Calu3 (cell line): ENCODE measurements around the gene TRMT10C. TPM values are rescaled to one million over a fixed set of nuclear protein-coding genes. Genes with fewer than 3 reads are reported as not detected.

Experiments used
- BruUV-seq: library from RNA; stranded (reverse); fragments of 400-500 nt; replicated peaks from 2 replicates; lab custom pipeline; 2021; lab: Mats Ljungman, UMichigan
- CTCF ChIA-PET: fragments of 300-600 bp; sonication (Branson Sonifier 250); formaldehyde crosslinking; loops from one replicate; lab custom pipeline; 2022; ENCODE audit warnings: antibody characterized with exemption; lab: Charles Lee
- DNase-seq: peaks from one replicate; pipeline ENCODE4 v3.0.0; 2022
- H3K27ac Mint-ChIP-seq: one replicate; pipeline ENCODE4 v1.8.0; 2022; ENCODE audit warnings: mixed read lengths; ENCODE audit not compliant: unreplicated experiment
- H3K27me3 Mint-ChIP-seq: one replicate; pipeline ENCODE4 v1.8.0; 2022; ENCODE audit warnings: mixed read lengths; ENCODE audit not compliant: unreplicated experiment
- H3K36me3 Mint-ChIP-seq: one replicate; pipeline ENCODE4 v1.8.0; 2022; ENCODE audit warnings: mild to moderate bottlenecking, moderate library complexity, mixed read lengths; ENCODE audit not compliant: insufficient read depth, unreplicated experiment
- H3K4me1 Mint-ChIP-seq: one replicate; pipeline ENCODE4 v1.8.0; 2022; ENCODE audit warnings: mild to moderate bottlenecking, low read depth, mixed read lengths; ENCODE audit not compliant: unreplicated experiment
- H3K4me3 Mint-ChIP-seq: one replicate; pipeline ENCODE4 v1.8.0; 2022; ENCODE audit warnings: mild to moderate bottlenecking, low read depth, moderate library complexity, mixed read lengths; ENCODE audit not compliant: unreplicated experiment
- H3K9me3 Mint-ChIP-seq: one replicate; pipeline ENCODE4 v1.8.0; 2022; ENCODE audit warnings: low read depth, mixed read lengths; ENCODE audit not compliant: unreplicated experiment
- CTCF ChIP-seq: fragments of 200-600 bp; IDR thresholded peaks from one replicate; pipeline ENCODE4 v1.8.0; 2022; ENCODE audit warnings: antibody characterized with exemption; ENCODE audit not compliant: unreplicated experiment
- intact Hi-C: fragments of 100-400 bp; cut with micrococcal nuclease; formaldehyde crosslinking; loops from one replicate; pipeline ENCODE4 v1.10.0; 2022; ENCODE audit not compliant: unreplicated experiment
- total RNA-seq: library from RNA; stranded (reverse); gene quantifications from 2 replicates; pipeline ENCODE4 v1.2.3, GENCODE V29; 2022

The TRMT10C gene
- total RNA-seq, 1 experiment from 2014 or later: 29.7 TPM

DNA sequence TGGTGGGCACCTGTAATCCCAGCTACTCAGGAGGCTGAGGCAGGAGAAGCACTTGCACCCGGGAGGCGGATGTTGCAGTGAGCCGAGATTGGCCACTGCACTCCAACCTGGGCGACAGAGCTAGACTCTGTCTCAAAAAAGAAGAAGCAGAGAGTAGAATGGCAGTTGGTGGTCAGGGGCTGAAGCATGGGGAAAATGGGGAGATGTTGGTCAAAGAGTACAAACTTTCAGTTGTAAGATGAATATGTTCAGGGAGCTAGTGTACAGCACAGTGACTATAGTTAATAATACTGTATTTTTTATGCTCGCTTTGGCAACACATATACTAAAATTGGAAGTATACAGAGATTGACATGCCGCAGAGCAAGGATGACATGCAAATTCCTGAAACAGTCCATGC lies 53.9 kb downstream of the TRMT10C start:
- Mint-ChIP-seq H3K27me3 (no peaks in the 10 kb centered on the region), H3K4me1 (no peaks in the 10 kb centered on the region), H3K27ac (no peak overlapping the region), H3K9me3 (no peaks in the 10 kb centered on the region), H3K4me3 (no peak overlapping the region), H3K36me3 (no peaks in the 10 kb centered on the region)
- DNase-seq: no peak
- no TSS peak for BruUV-seq
- TF ChIP-seq CTCF: no peak
- intact Hi-C loops: no loop called here
- CTCF ChIA-PET: interaction anchor here (0.6 kb wide), 1 partner anchor 138 kb away, joined by 3 read pairs; no protein-coding TSS in a partner anchor

Other genes starting within 250 kb of the TRMT10C start
- gene IMPG2, start 241.3 kb upstream of the TRMT10C start, total RNA-seq: 0.50 and 0.78 TPM in 2 replicates
- gene SENP7, start 48.7 kb upstream of the TRMT10C start, total RNA-seq: 11.9 and 12.0 TPM in 2 replicates
- gene PCNP, start 12.3 kb downstream of the TRMT10C start, total RNA-seq: 135 and 147 TPM in 2 replicates
- gene ZBTB11, start 115.3 kb downstream of the TRMT10C start, total RNA-seq: 34.8 and 36.5 TPM in 2 replicates
- 587 and 599 TPM in 2 replicates for gene RPL24, start 124.8 kb downstream of the TRMT10C start, total RNA-seq
- gene CEP97, start 162.7 kb downstream of the TRMT10C start, total RNA-seq: 5.4 and 6.4 TPM in 2 replicates
- gene NXPE3, start 217.3 kb downstream of the TRMT10C start, total RNA-seq: 3.0 and 3.1 TPM in 2 replicates